Raji (cell line): ENCODE measurements around the gene TRIM63.

Experiments used
- POLR2A ChIP-seq: IDR thresholded peaks from 2 replicates; pipeline ENCODE4 v1.6.1; 2011; ENCODE audit warnings: low read depth, low read length, control low read depth; ENCODE audit not compliant: insufficient read depth

TRIM63 gene

DNA sequence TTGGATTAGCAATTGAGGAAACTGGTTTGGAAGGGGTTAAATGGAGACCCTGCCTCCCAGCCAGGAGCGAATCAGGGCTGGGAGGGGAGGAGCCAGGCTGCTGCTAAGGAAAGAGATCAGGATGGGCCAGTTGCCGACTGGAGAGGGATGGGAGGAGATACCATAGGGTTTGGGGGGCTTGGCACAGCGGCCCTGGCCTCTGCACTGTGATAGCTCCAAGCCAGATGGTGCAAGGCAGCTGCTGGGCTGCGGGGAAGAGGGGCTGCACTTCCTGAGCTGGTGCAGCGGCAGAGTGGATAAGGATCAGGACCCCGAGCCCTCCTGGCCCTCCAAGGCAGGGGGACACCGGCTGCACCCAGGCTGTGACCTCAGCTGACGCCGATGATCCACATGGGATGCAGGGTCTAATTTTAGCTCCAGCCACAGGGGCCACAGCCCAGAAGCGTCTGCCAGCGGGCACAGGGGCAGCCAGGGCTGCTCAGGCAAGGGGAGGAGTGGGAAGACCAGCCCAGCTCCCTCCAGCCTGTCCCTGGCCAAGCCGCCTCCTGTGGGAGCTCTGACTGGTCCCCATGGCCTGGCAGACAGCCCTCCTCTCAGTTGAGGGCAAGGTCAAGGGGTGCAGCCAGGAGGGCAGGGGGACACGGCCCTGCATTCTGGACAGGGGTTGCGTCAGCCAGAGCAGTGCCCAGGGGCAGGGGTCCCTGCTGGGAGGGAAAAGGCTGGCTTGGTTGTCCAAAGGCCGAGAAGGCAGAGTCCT is 45.6 kb downstream of the TRIM63 start, which contains the start of gene EXTL1:
Gene EXTL1 (plus strand): TSS at position 129 of the 757 bp plus-strand sequence. CDS start 872 bp downstream, outside the sequence.
- no peak for TF ChIP-seq POLR2A

DNA sequence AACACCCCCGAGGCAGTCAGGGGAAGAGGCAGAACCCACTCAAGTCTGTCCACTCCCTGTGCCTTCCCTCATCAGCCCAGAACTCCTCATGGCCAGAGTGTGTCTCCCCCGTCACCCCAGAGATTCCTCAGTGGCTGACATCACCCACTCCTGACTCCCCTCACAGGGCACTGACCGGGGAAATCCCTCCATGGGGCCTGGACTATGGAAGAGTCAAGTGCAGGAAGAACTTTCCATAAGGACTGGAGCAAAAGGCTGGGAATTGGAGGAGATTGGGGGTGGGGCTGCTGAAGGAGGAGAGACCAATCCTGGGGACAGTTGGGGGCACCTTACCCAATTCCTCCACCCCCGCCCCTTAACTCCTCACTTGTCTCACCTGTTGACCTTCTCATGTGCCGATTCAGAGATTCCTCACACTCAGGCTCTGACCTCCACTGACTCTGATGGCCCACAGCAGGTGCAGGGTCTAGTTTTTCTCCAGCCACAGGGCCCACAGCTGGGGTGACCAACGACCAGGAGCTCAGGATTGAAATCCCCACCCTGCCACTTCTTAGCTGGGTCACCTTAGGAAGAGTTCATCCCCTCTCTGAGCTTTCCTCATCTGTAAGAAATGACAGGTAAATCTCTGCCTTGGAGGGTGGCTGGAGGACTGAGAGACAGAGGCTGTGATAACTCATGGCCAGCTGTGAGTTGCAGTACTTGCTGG is 46.3 kb downstream of the TRIM63 start:
- no peak for TF ChIP-seq POLR2A

DNA sequence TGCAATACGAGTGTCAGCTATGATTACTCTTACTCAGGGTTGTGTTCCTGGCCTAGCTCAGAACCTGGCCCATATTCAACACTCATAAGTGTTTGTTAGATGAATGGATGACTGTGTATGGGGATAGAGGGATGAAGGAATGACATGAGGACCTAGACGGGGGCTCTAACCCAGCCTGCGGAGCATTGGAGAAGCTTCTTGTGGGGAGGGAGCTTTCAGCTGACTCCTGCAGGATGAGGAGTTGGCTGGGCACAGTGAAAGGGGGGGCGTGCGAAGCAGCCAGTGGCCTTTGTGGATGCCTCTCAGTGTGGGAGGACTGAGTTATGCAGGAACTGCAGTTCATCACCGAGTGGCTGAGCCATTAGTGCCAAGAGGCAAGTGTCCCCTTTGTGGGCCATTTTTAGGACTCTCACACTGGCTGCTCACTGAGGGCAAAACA is 47.1 kb downstream of the TRIM63 start:
- no peak for TF ChIP-seq POLR2A

DNA sequence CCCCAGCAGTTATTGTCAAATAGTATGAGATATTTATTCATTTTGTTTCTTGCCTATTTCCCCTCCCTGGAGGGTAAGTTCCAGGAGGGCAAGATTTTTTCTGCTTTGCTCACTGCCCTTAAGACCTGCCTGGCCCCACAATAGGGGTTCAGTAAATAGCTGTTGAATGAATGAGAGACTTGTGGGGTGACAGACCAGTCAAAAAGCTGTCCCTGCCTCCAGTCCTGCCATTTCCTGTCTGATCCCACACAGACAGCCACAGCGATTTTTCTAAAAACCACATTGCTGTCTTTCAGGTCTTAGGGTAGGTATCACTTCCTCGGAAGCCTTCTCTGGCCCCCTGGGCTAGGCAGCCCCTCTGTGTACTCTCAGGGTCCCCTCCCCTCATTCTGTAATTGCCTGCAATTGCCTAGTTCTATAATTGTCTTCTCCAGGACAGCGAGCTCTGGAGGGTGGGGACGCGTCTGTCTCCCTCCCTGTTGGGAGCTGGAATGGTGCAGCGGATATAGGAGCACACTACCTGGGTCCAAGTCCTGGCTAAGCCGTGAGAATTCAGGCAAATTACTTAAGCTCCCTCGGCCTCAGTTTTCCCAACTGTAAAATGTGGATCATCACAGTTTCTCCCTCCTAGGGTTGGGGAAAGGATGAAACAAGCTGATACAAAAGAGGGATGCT is 47.7 kb downstream of the TRIM63 start:
- no peak for TF ChIP-seq POLR2A

DNA sequence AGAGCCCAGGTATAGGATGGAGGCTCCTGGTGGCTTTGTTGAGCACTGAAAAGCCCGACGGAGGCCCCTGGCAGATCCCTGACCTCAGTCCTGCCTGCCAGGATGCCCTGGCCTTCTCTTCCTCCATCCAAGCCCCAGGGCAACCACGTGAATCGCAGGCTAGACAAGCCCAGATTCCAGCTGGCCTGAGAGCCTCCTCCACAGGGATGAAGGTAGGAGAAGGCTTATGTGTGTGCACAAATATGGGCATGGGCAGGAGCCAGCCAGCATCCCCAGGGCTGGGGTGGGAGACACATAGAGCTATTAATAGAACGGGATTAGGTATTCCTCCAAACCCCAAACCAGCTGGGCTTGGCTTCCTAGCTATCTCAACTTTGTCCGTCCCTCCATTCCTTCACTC is 49.8 kb downstream of the TRIM63 start:
- TF ChIP-seq POLR2A, result no peak

DNA sequence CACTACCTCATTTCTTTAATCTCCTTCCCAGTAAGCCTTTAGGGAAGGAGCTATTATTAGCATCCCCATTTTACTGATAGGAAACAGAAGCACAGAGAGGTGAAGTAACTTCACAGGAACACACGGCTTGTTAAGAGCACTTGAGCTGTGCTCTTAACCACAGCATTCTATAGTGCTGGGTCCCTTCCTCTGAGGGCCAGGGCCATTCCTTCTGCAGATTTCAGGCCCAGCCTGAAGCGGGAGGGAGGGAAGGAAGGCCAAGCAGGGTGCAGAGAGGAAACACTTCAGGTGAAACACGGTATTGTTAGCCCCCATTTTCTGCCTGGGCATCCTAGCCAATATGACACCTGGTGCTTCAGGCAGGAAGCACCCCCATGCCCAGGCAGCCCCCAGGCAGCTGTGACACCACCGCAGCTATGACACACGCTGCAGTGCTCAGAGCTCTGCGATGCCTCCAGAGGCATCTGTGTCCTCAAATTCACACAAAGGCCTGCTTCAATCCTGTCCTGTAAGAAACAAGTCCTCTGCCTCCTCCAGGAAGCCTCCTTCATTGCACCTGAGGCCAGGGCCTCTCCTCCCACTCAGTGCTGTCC is 50.4 kb downstream of the TRIM63 start:
- TF ChIP-seq POLR2A, result no peak

DNA sequence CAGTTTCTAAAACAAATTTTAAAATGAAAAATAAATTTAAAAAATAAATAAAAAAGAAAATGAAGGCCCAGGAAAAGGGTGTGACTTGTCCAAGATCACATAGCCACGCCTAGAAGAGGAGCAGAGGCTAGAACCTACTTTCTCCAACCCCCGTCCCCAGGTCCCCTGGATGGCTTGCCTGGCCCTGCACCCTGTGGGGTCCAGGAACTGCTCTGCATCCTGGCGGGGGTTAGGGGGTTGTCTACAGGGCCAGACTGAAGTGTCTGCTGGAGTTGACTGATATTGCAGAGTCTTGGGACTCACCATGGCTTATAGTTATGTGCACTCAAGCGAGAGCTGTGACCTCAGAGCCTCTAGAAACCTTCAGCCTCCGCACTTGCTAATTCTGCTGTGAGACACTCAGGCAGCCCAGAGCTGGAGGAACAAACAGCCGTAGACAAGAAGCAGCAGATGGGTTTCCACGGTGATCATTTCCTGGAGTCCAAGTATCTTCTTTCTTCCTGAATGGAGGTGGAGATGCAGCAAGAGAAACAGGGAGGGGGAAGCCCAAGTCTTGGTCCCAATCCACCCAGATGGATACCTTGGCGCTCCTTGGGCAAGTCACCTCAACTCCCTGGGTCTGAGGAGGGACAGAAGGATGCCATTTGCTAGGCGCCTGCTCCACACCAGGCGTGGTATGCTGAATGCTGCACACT is 51.0 kb downstream of the TRIM63 start:
- TF ChIP-seq POLR2A, result no peak

DNA sequence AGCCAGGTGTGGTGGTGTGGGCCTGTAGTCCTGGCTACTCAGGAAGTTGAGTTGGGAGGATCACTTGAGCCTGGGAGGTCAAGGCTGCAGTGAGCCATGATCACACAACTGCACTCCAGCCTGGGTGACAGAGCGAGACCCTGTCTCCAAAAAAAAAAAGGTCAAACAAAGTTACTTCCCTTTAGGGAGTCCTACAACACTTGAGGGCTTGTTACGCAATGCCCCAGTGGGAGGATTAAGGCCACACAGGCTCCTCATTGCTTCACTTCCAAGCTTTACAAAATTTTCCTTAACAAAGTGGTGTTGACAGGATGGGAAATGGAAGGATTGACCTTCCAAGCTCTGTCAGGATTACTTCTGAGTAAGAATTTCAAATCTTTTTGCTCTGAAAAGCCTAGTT is 52.1 kb downstream of the TRIM63 start:
- no peak for TF ChIP-seq POLR2A

DNA sequence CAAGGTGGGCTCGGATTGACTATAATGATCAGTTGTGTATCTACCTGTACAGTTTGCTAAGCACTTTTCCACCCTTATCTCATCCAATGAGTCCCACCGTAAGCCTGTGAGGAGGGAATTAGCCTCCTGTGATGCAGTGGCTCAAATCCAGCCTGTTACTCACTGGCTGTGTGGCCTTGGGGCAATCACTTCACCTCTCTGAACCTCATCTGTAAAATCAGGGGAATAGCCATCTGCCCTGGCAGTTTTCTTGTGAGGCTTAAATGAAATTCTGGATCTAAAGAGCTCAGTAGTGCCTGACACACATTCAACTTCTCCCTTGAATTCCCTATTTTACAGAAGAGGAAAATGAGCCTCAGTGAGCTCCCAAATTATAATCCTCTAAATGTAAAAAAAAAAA is 53.3 kb downstream of the TRIM63 start:
- no peak for TF ChIP-seq POLR2A

DNA sequence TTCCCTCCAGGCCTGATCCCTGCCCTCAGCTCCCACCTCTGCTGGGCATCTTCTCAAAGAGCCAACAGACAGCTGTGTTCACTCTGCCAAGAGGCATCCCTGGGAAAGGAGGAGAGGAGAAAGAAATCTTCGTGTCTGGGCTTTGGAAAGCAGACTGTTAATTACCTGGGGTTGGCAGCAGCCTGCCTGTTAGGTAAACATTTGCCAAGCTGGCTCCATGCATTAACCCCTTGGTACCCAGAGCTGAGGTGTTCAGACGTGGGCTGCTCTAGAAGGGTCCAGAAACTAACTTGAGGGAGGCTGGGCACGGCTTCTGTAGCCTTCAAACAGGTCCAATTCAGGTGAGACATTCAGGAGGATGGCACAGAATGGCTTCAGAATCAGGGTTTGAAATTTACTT is 54.6 kb downstream of the TRIM63 start:
- TF ChIP-seq POLR2A, result no peak

DNA sequence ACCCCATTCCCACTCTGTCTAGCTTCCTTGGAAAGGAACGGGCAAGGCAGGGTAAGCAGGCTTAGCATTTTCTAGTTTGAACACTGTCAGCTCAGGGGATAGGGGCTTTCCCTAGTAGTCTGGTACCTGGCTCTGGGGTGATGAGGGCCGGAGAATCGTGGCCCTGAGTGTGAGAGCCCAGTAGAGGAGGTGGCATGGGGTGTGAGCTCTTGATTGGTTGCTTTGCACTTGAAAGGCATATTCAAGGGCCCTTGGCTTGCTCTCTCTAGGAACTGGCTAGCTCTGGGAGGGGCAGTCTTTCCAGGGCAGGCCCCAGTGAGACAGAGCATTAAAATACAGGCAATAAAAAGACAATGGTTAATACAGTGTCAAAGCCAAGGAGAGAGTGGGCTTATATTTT is 56.6 kb downstream of the TRIM63 start:
- TF ChIP-seq POLR2A, result no peak

DNA sequence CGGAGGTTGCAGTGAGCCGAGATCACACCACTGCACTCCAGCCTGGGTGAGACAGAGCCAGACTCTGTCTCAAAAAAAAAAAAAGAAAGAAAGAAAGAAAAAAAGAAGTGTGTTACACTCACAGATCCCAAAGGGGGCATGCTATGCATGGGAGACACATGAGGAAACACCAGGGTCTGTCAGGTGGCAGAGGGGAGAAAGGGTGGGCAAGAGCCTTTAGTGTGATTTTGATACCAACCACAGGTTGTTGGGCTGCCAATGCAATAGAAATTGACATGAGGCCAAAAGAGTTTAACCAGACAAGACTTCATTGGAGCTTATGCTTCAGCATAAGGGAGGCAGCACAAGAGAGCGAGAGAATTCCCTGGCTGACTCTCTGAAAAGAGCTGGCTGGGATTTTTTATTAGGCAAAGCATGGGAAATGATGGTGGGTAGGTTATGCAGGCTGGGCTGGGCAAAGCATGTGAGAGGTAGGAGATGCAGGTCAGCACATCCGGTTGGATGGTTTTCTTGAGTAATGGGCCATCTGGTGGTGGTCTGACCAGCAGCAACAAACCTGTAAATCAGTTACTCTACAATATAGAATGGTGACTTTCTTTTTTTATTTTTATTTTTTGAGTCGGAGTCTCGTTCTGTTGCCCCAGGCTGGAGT is 57.5 kb downstream of the TRIM63 start:
- TF ChIP-seq POLR2A, result no peak

DNA sequence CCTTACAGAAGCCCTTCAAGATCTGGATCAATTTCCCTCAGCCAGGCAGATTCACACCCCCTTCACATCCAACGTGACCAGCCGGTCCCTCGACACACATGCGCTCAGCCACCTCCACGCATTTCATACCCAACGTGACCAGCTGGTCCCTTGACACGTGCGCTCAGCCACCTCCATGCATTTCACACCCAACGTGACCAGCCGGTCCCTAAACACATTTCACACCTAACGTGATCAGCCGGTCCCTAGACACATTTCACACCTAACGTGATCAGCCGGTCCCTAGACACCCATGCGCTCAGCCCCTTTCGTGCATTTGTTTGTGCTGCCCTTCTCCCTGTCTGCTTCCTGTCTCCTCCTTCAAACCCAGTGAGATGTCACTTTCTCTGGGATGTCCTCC is 60.7 kb downstream of the TRIM63 start:
- TF ChIP-seq POLR2A, result no peak

DNA sequence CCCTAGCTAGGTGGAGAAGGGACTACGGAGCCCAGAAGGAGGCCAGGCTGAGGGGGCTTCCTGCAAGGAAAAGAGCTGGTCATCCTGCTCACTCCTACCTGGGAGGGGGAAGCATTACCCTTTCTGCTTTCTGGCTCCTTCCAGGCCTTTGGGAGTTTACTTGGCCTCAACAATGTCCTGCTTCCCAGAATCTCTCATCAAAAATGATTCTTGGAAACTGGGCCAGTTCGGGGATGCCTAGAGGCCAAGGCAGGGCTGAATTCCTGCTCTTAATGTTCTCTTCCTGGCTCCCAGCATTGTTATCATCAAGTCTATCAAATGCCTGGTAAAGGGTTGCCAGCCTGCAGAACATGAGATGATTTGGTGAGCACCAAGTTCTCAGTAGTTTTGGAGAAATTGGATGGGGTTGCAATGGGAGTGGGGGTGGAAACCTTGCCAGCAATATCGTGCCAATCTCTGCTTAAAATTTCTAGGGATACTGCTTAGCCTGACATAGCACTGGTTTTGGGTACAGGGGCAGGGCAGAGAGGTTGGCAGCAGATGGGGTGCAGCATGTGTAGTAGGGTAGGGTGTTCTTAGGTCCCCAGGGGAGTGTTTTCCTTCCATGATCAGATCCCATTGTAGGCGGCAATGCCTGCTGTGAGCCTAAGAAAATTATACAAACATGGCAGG is 61.9 kb downstream of the TRIM63 start:
- TF ChIP-seq POLR2A, result no peak
